ENCODE results near the gene RNF213.

The RNF213 gene

GRCh38 chr17:80443916-80444643, 183.4 kb downstream of the RNF213 start:
- intact Hi-C loops (cut with DNase I) = no loop called here
- peak in 41 of 42 donors; percentile 31 to 87 (median 69) for DNase-seq

- no peak for DNase-seq
Measured at GRCh38 chr17:80444644-80444979, 184.0 kb downstream of the RNF213 start.

DNA sequence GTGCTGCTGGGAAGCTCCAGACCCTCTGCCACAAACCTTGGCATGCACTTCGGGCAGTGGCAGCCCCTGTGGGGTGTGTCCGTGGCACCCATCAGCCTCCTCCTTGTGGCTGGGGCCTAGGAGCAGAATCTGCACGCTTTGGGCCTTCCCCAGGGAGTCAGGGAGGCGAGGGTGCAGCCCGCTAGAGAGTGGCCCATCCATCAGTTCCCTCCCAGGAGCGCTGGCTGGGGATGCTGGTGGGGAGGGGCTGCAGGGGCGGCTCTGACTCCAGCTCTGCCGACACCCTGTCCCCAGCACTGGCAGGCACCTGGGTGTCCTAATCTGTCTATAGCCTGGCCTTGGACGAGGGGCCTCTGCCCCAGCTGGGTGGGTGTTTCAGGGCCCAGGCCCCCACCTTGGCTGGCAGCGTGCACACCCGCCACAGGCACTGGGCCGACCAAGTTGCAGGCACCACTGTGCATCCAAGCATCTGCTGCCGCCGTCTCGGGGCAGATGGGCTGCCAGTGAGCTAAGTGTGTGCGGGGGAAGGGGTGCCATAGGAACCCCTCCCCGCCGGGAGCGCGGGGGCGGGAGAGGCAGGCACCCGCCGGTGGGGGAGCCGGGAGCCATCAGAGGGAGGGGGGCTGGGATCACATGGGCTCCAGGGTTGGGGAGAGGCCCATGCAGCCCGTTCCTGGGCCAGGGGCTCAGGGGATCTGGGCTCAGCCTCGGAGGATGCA, 184.5 kb downstream of the RNF213 start:
- peak in 31 of 42 donors; percentile 26 to 70 (median 48) for DNase-seq
- intact Hi-C loops (cut with DNase I) = no loop called here

More at GRCh38 chr17:80444644-80444979, 184.0 kb downstream of the RNF213 start:
- intact Hi-C loops (cut with DNase I) = no loop called here

GRCh38 chr17:80445726-80446110, 185.1 kb downstream of the RNF213 start:
- peak in 1 of 42 donors; percentile 12 for DNase-seq
- intact Hi-C loops (cut with DNase I) = no loop called here

- intact Hi-C loops (cut with DNase I) = no loop called here
Measured at GRCh38 chr17:80446645-80447405, 186.2 kb downstream of the RNF213 start.

GRCh38 chr17:80447790-80448189, 187.1 kb downstream of the RNF213 start:
- intact Hi-C loops (cut with DNase I) = no loop called here

More at GRCh38 chr17:80446645-80447405, 186.2 kb downstream of the RNF213 start:
- peak in 2 of 42 donors; percentile 31 to 52 for DNase-seq

More at GRCh38 chr17:80447790-80448189, 187.1 kb downstream of the RNF213 start:
- DNase-seq = no peak

All from head of caudate nucleus (tissue), 42 donors.